Myocyte (in vitro differentiated cells): ENCODE data around the gene CARHSP1. TPM values are rescaled to one million over a fixed set of nuclear protein-coding genes. Genes with fewer than 3 reads are reported as not detected.
"Not testable (repeated sequence)": the region's sequence is repeated elsewhere in the genome, so short reads cannot be mapped to it uniquely, and the experiment has no call there.

Source experiments
- DNase-seq: peaks from one replicate; pipeline ENCODE4 v3.0.0-alpha.2; 2012; ENCODE audit warnings: low read depth
- total RNA-seq: library from RNA; depleted of rRNA; stranded (reverse); fragments of >200 nt; gene quantifications from 2 replicates; pipeline ENCODE4 v1.2.3, GENCODE V29; 2014

The CARHSP1 gene
- total RNA-seq, 1 donor from 2014 or later: 91.4 TPM

- no peak for DNase-seq
These were observed 12.8 kb downstream of the CARHSP1 start for GRCh38 chr16:8855972-8856371.

- DNase-seq: no peak
These were observed 13.6 kb downstream of the CARHSP1 start for GRCh38 chr16:8855051-8855786.

GRCh38 chr16:8854298-8854948 lies 14.4 kb downstream of the CARHSP1 start:
- no peak for DNase-seq

- DNase-seq: no peak
These were observed 15.2 kb downstream of the CARHSP1 start for GRCh38 chr16:8853611-8854010.

- no peak for DNase-seq
These were observed 15.7 kb downstream of the CARHSP1 start for GRCh38 chr16:8853150-8853549.

GRCh38 chr16:8852534-8852933 lies 16.3 kb downstream of the CARHSP1 start:
- no peak for DNase-seq

- DNase-seq: no peak
These were observed 16.9 kb downstream of the CARHSP1 start for GRCh38 chr16:8851761-8852403.

GRCh38 chr16:8850279-8850885 lies 18.4 kb downstream of the CARHSP1 start:
- no peak for DNase-seq

- DNase-seq: no peak
These were observed 19.3 kb downstream of the CARHSP1 start for GRCh38 chr16:8849411-8850011.

GRCh38 chr16:8848939-8849391 lies 19.8 kb downstream of the CARHSP1 start:
- no peak for DNase-seq

- no peak for DNase-seq
These were observed 20.4 kb downstream of the CARHSP1 start for GRCh38 chr16:8848231-8848938.

- no peak for DNase-seq
These were observed 21.2 kb downstream of the CARHSP1 start for GRCh38 chr16:8847623-8848022.

GRCh38 chr16:8847145-8847544 lies 21.7 kb downstream of the CARHSP1 start:
- no peak for DNase-seq

GRCh38 chr16:8846401-8846932 lies 22.3 kb downstream of the CARHSP1 start:
- no peak for DNase-seq

GRCh38 chr16:8845699-8846298 lies 23.0 kb downstream of the CARHSP1 start:
- no peak for DNase-seq

GRCh38 chr16:8843296-8843695 lies 25.5 kb downstream of the CARHSP1 start:
- not testable (repeated sequence) for DNase-seq

- not testable (repeated sequence) for DNase-seq
These were observed 26.8 kb downstream of the CARHSP1 start for GRCh38 chr16:8842016-8842415.

GRCh38 chr16:8837594-8837993 lies 31.2 kb downstream of the CARHSP1 start:
- DNase-seq: not testable (repeated sequence)

- not testable (repeated sequence) for DNase-seq
These were observed 32.0 kb downstream of the CARHSP1 start for GRCh38 chr16:8836797-8837196.

GRCh38 chr16:8832717-8833105 lies 36.1 kb downstream of the CARHSP1 start:
- DNase-seq: peak; percentile 73
